Neural progenitor cell (in vitro differentiated cells): ENCODE data around the gene DYNC1I2. TPM values are rescaled to one million over a fixed set of nuclear protein-coding genes. Genes with fewer than 3 reads are reported as not detected.

Source experiments
- DNase-seq: peaks from one replicate; pipeline ENCODE4 v3.0.0-alpha.2; 2016; ENCODE audit warnings: low spot score
- H2AFZ ChIP-seq: fragments of 200-600 bp; sonication (generic); replicated peaks from 2 replicates; pipeline ENCODE4 v1.6.1; 2016; ENCODE audit warnings: antibody characterized with exemption
- H3F3A ChIP-seq: fragments of 200-600 bp; sonication (generic); 2 replicates; pipeline ENCODE4 v1.6.1; 2016; ENCODE audit warnings: antibody characterized with exemption, low read depth
- H3K27ac ChIP-seq: fragments of 200-600 bp; sonication (generic); 2 replicates; pipeline ENCODE4 v1.5.1; 2016; ENCODE audit warnings: mild to moderate bottlenecking
- H3K27me3 ChIP-seq: fragments of 200-600 bp; sonication (generic); 2 replicates; pipeline ENCODE4 v1.6.1; 2016; ENCODE audit warnings: mild to moderate bottlenecking, moderate library complexity
- H3K36me3 ChIP-seq: fragments of 200-600 bp; sonication (generic); 2 replicates; pipeline ENCODE4 v1.5.1; 2016
- H3K4me1 ChIP-seq: fragments of 200-600 bp; sonication (generic); 2 replicates; pipeline ENCODE4 v1.6.1; 2016; ENCODE audit warnings: mixed run types
- H3K4me2 ChIP-seq: fragments of 200-600 bp; sonication (generic); 2 replicates; pipeline ENCODE4 v1.6.1; 2016
- H3K4me3 ChIP-seq: fragments of 200-600 bp; sonication (generic); 2 replicates; pipeline ENCODE4 v1.5.1; 2016
- H3K79me2 ChIP-seq: fragments of 200-600 bp; sonication (generic); 2 replicates; pipeline ENCODE4 v1.6.1; 2016; ENCODE audit warnings: low read depth
- H3K9ac ChIP-seq: fragments of 200-600 bp; sonication (generic); 2 replicates; pipeline ENCODE4 v1.6.1; 2016
- H3K9me3 ChIP-seq: fragments of 200-600 bp; sonication (generic); 2 replicates; pipeline ENCODE4 v1.5.1; 2016; ENCODE audit warnings: low read depth
- H4K20me1 ChIP-seq: fragments of 200-600 bp; sonication (generic); 2 replicates; pipeline ENCODE4 v1.6.1; 2016; ENCODE audit warnings: low read depth
- H3K27ac Mint-ChIP-seq: 3 replicates; pipeline ENCODE4 v1.8.0; 2021; ENCODE audit warnings: mixed read lengths
- H3K27me3 Mint-ChIP-seq: 2 replicates; pipeline ENCODE4 v1.8.0; 2022; ENCODE audit warnings: low read depth, mild to moderate bottlenecking, inconsistent platforms, moderate library complexity, mixed read lengths; ENCODE audit not compliant: insufficient read depth
- H3K36me3 Mint-ChIP-seq: 3 replicates; pipeline ENCODE4 v1.8.0; 2021; ENCODE audit warnings: mixed read lengths
- H3K4me1 Mint-ChIP-seq: 3 replicates; pipeline ENCODE4 v1.8.0; 2021; ENCODE audit warnings: mixed read lengths
- H3K4me3 Mint-ChIP-seq: 3 replicates; pipeline ENCODE4 v1.8.0; 2021; ENCODE audit warnings: mild to moderate bottlenecking, moderate library complexity, mixed read lengths
- H3K9me3 Mint-ChIP-seq: 3 replicates; pipeline ENCODE4 v1.8.0; 2020; ENCODE audit warnings: mixed read lengths
- CTCF ChIP-seq: fragments of 200-600 bp; sonication (generic); IDR thresholded peaks from 2 replicates; pipeline ENCODE4 v1.5.1; 2017; ENCODE audit warnings: antibody characterized with exemption, mild to moderate bottlenecking
- EZH2 ChIP-seq: fragments of 200-600 bp; sonication (generic); IDR thresholded peaks from 2 replicates; pipeline ENCODE4 v1.6.1; 2017; ENCODE audit warnings: antibody characterized with exemption, mild to moderate bottlenecking, moderate library complexity
- EZH2phosphoT487 ChIP-seq: fragments of 200-600 bp; sonication (generic); IDR thresholded peaks from 2 replicates; pipeline ENCODE4 v1.6.1; 2017; ENCODE audit warnings: antibody characterized with exemption
- total RNA-seq: library from RNA; depleted of rRNA; stranded (reverse); fragments of >200 nt; gene quantifications from 2 replicates; pipeline ENCODE4 v1.2.3, GENCODE V29; 2015; ENCODE audit warnings: low replicate concordance

The DYNC1I2 gene
- total RNA-seq, 1 donor from 2014 or later, result 174 TPM

GRCh38 chr2:171792157-171792556, 104.9 kb downstream of the DYNC1I2 start:
- peaks cover 2% of the 10 kb centered on the region for H3K27me3 Mint-ChIP-seq
- peaks cover 68% of the 10 kb centered on the region for H3K4me1 Mint-ChIP-seq

GRCh38 chr2:171792886-171793580, 105.8 kb downstream of the DYNC1I2 start:
- peak overlapping the region; percentile 72 for H3K4me2 ChIP-seq

More at GRCh38 chr2:171792157-171792556, 104.9 kb downstream of the DYNC1I2 start:
- Histone ChIP-seq H3K27ac (peak overlapping the region; percentile 84), H3K79me2 (no peaks in the 10 kb centered on the region), H3K9me3 (no peaks in the 10 kb centered on the region), H3K4me2 (peak overlapping the region; percentile 72), H3K9ac (no peak overlapping the region), H3K4me1 (peaks cover 84% of the 10 kb centered on the region), H3F3A (peaks cover 61% of the 10 kb centered on the region), H4K20me1 (no peaks in the 10 kb centered on the region), H3K4me3 (no peak overlapping the region), H3K36me3 (no peaks in the 10 kb centered on the region), H3K27me3 (no peaks in the 10 kb centered on the region), H2AFZ (no peak overlapping the region)
- TF ChIP-seq EZH2phosphoT487 (no peak), EZH2 (no peak), CTCF (no peak)
- H3K4me3 Mint-ChIP-seq, result no peak overlapping the region
- peaks cover 13% of the 10 kb centered on the region for H3K36me3 Mint-ChIP-seq
- no peaks in the 10 kb centered on the region for H3K9me3 Mint-ChIP-seq
- no peak for DNase-seq
- H3K27ac Mint-ChIP-seq, result no peak overlapping the region

GRCh38 chr2:171793691-171794678, 106.7 kb downstream of the DYNC1I2 start:
- Histone ChIP-seq H3K36me3 (no peaks in the 10 kb centered on the region), H3K4me3 (no peak overlapping the region), H3K4me2 (peak overlapping the region; percentile 72), H3K79me2 (no peaks in the 10 kb centered on the region), H3K9me3 (no peaks in the 10 kb centered on the region), H3K27me3 (no peaks in the 10 kb centered on the region), H3F3A (peaks cover 65% of the 10 kb centered on the region), H3K27ac (peak overlapping the region; percentile 84), H3K9ac (no peak overlapping the region), H3K4me1 (peaks cover 84% of the 10 kb centered on the region), H2AFZ (peak overlapping the region; percentile 36), H4K20me1 (no peaks in the 10 kb centered on the region)
- Mint-ChIP-seq H3K9me3 (no peaks in the 10 kb centered on the region), H3K4me1 (peaks cover 73% of the 10 kb centered on the region), H3K27me3 (peaks cover 2% of the 10 kb centered on the region), H3K36me3 (peaks cover 8% of the 10 kb centered on the region), H3K4me3 (peak overlapping the region; percentile 53), H3K27ac (peak overlapping the region; percentile 93)
- no peak for DNase-seq
- TF ChIP-seq EZH2phosphoT487, result no peak
- no peak for TF ChIP-seq CTCF
- no peak for TF ChIP-seq EZH2

More at GRCh38 chr2:171792886-171793580, 105.8 kb downstream of the DYNC1I2 start:
- no peaks in the 10 kb centered on the region for H3K9me3 Mint-ChIP-seq
- peak overlapping the region; percentile 53 for H3K4me3 Mint-ChIP-seq
- Histone ChIP-seq H4K20me1 (no peaks in the 10 kb centered on the region), H3K9me3 (no peaks in the 10 kb centered on the region), H3K9ac (no peak overlapping the region), H3K36me3 (no peaks in the 10 kb centered on the region), H3K79me2 (no peaks in the 10 kb centered on the region), H3K4me3 (no peak overlapping the region), H3F3A (peaks cover 58% of the 10 kb centered on the region), H3K27me3 (no peaks in the 10 kb centered on the region), H3K4me1 (peaks cover 84% of the 10 kb centered on the region), H3K27ac (peak overlapping the region; percentile 84), H2AFZ (peak overlapping the region; percentile 35)
- peaks cover 10% of the 10 kb centered on the region for H3K36me3 Mint-ChIP-seq
- TF ChIP-seq CTCF (no peak), EZH2 (no peak), EZH2phosphoT487 (no peak)
- peaks cover 72% of the 10 kb centered on the region for H3K4me1 Mint-ChIP-seq
- peak; percentile 54 for DNase-seq
- peak overlapping the region; percentile 93 for H3K27ac Mint-ChIP-seq
- H3K27me3 Mint-ChIP-seq, result peaks cover 2% of the 10 kb centered on the region
